GM12892 (cell line): ENCODE results near the gene TMEM255B.

ENCODE experiments used
- POLR2A ChIP-seq: IDR thresholded peaks from 2 replicates; pipeline ENCODE4 v1.6.1; 2011; ENCODE audit warnings: low read depth, low read length, control low read depth
- POLR2AphosphoS5 ChIP-seq: IDR thresholded peaks from 2 replicates; pipeline ENCODE4 v1.6.1; 2011; ENCODE audit warnings: low read depth, low read length, control low read depth

DNA sequence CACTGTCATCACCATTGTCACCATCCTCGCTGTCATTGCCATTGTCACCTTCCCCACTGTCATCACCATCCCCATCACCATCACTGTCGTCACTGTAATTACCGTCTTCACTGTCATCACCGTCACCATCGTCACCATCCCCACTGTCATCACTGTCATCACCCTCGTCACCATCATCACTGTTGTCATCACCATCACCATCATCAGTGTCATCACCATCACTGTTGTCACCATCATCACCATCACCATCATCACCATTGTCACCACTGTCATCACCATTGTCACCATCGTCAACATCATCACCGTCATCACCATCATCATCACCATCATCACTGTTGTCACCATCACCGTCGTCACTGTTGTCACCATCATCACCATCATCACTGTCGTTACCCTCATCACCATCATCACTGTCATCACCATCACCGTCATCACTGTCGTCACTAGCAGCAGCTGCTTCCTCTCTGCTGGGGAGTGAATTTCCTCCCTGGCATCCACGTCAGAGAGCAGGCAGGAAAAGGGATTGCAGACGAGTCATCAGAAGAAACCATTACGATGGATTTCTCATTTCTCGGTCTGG lies 27.3 kb downstream of the TMEM255B start:
- no peak for TF ChIP-seq POLR2A
- no peak for TF ChIP-seq POLR2AphosphoS5
